Measurements from ENCODE around the gene PRLR. TPM values are rescaled to one million over a fixed set of nuclear protein-coding genes. Genes with fewer than 3 reads are reported as not detected.
A peak's percentile ranks its signal among the peaks of the same experiment; 100 is the strongest.

Gene PRLR
- total and polyA plus RNA-seq, 2 experiments from 2014 or later, result 21.8 to 99.8 TPM

GRCh38 chr5:35047785-35048404 is 182.4 kb downstream of the PRLR start, which contains the start of gene AGXT2:
AGXT2 (minus strand) TSS chr5:35047949; CDS start chr5:35047892, 57 bp downstream.
- Histone ChIP-seq H3K36me3 (replicated peaks; ENCODE audit: insufficient read depth, low read depth) (no peaks in the 10 kb centered on the region), H3K79me2 (no peaks in the 10 kb centered on the region), H2AFZ (peak within 1 kb of the TSS; percentile 54), H3K9me3 (ENCODE audit: low read depth) (no peaks in the 10 kb centered on the region), H3K4me3 (no peak within 1 kb of the TSS), H3K4me2 (peak within 1 kb of the TSS; percentile 56), H3K27ac (peak within 1 kb of the TSS; percentile 68), H3K27me3 (no peaks in the 10 kb centered on the region), H4K20me1 (ENCODE audit: insufficient read depth, poor library complexity, severe bottlenecking) (no peaks in the 10 kb centered on the region), H3K9me2 (replicated peaks; ENCODE audit: insufficient read depth) (no peaks in the 10 kb centered on the region), H3K4me1 (ENCODE audit: insufficient read depth) (peaks cover 11% of the 10 kb centered on the region)
- WGBS (ENCODE audit: low lambda C conversion rate, missing lambda C conversion rate), result 85% methylated on average over 8 of the region's 8 CpGs
- no peak for TF ChIP-seq EZH2phosphoT487 (IDR thresholded peaks at IDR 0.05; ENCODE audit: low read depth, severe bottlenecking, unreplicated experiment)
- no peak for TF ChIP-seq EZH2 (IDR thresholded peaks at IDR 0.05; ENCODE audit: borderline replicate concordance)
- TF ChIP-seq CTCF (IDR thresholded peaks at IDR 0.05; ENCODE audit: poor library complexity), result no peak
- DNase-seq (ENCODE audit: low spot score), result no peak

- H3K4me2 ChIP-seq, result peak overlapping the region; percentile 56
- H3K79me2 ChIP-seq, result no peaks in the 10 kb centered on the region
- no peak overlapping the region for H3K4me3 ChIP-seq
- no peaks in the 10 kb centered on the region for H3K27me3 ChIP-seq
- no peaks in the 10 kb centered on the region for H3K36me3 ChIP-seq (replicated peaks; ENCODE audit: insufficient read depth, low read depth)
- DNase-seq (ENCODE audit: low spot score), result no peak
- H4K20me1 ChIP-seq (ENCODE audit: insufficient read depth, poor library complexity, severe bottlenecking), result no peaks in the 10 kb centered on the region
- 85% methylated on average over 4 of the region's 4 CpGs for WGBS (ENCODE audit: low lambda C conversion rate, missing lambda C conversion rate)
- no peaks in the 10 kb centered on the region for H3K9me3 ChIP-seq (ENCODE audit: low read depth)
- H3K4me1 ChIP-seq (ENCODE audit: insufficient read depth), result peaks cover 11% of the 10 kb centered on the region
- H3K27ac ChIP-seq, result no peak overlapping the region
- no peaks in the 10 kb centered on the region for H3K9me2 ChIP-seq (replicated peaks; ENCODE audit: insufficient read depth)
- no peak for TF ChIP-seq EZH2 (IDR thresholded peaks at IDR 0.05; ENCODE audit: borderline replicate concordance)
- TF ChIP-seq CTCF (IDR thresholded peaks at IDR 0.05; ENCODE audit: poor library complexity), result no peak
- TF ChIP-seq EZH2phosphoT487 (IDR thresholded peaks at IDR 0.05; ENCODE audit: low read depth, severe bottlenecking, unreplicated experiment), result no peak
- H2AFZ ChIP-seq, result no peak overlapping the region
Observed at GRCh38 chr5:35046774-35047173, 183.5 kb downstream of the PRLR start.

- no peaks in the 10 kb centered on the region for H3K4me1 ChIP-seq (ENCODE audit: insufficient read depth)
- no peak overlapping the region for H3K27ac ChIP-seq
- WGBS (ENCODE audit: low lambda C conversion rate, missing lambda C conversion rate), result 64% methylated on average over 1 of the region's 1 CpG
- H2AFZ ChIP-seq, result no peak overlapping the region
- TF ChIP-seq EZH2phosphoT487 (IDR thresholded peaks at IDR 0.05; ENCODE audit: low read depth, severe bottlenecking, unreplicated experiment) (no peak), CTCF (IDR thresholded peaks at IDR 0.05; ENCODE audit: poor library complexity) (no peak), EZH2 (IDR thresholded peaks at IDR 0.05; ENCODE audit: borderline replicate concordance) (no peak)
- H3K4me2 ChIP-seq, result no peak overlapping the region
- DNase-seq (ENCODE audit: low spot score), result no peak
- H3K36me3 ChIP-seq (replicated peaks; ENCODE audit: insufficient read depth, low read depth), result no peaks in the 10 kb centered on the region
- H3K9me3 ChIP-seq (ENCODE audit: low read depth), result no peaks in the 10 kb centered on the region
- no peaks in the 10 kb centered on the region for H3K9me2 ChIP-seq (replicated peaks; ENCODE audit: insufficient read depth)
- H3K4me3 ChIP-seq, result no peak overlapping the region
- H4K20me1 ChIP-seq (ENCODE audit: insufficient read depth, poor library complexity, severe bottlenecking), result no peaks in the 10 kb centered on the region
- H3K79me2 ChIP-seq, result no peaks in the 10 kb centered on the region
- no peaks in the 10 kb centered on the region for H3K27me3 ChIP-seq
Observed at GRCh38 chr5:35045280-35045679, 185.0 kb downstream of the PRLR start.

Data from hepatocyte (in vitro differentiated cells).